ENCODE measurements around the gene DNLZ. TPM values are rescaled to one million over a fixed set of nuclear protein-coding genes. Genes with fewer than 3 reads are reported as not detected.

The DNLZ gene
- polyA plus RNA-seq, 1 donor from 2014 or later, result 23.6 TPM

- Histone ChIP-seq H3K36me3 (ENCODE audit: insufficient read depth, low read length) (no peaks in the 10 kb centered on the region), H3K4me2 (ENCODE audit: low read length) (no peak overlapping the region), H3K9me2 (ENCODE audit: insufficient read depth, low read length) (no peaks in the 10 kb centered on the region), H3F3A (ENCODE audit: insufficient read depth, low read length, poor library complexity, severe bottlenecking) (no peaks in the 10 kb centered on the region), H3K4me3 (ENCODE audit: low read length) (no peak overlapping the region), H3K27ac (ENCODE audit: low read length) (no peak overlapping the region), H4K20me1 (ENCODE audit: insufficient read depth) (no peaks in the 10 kb centered on the region), H3K79me2 (replicated peaks; ENCODE audit: insufficient read depth, low read length) (no peaks in the 10 kb centered on the region), H3K27me3 (ENCODE audit: insufficient read depth, low read depth, low read length) (no peaks in the 10 kb centered on the region), H3K9me3 (ENCODE audit: low read length) (no peaks in the 10 kb centered on the region), H2AFZ (ENCODE audit: low read depth, low read length) (no peak overlapping the region), H3K9ac (ENCODE audit: low read length) (no peak overlapping the region)
- TF ChIP-seq CTCF (IDR thresholded peaks at IDR 0.05; ENCODE audit: poor library complexity, severe bottlenecking), result no peak
- no peak for TF ChIP-seq REST (IDR thresholded peaks at IDR 0.05; ENCODE audit: borderline replicate concordance)
- TF ChIP-seq EZH2 (IDR thresholded peaks at IDR 0.05; ENCODE audit: borderline replicate concordance, insufficient read depth, low read length, poor library complexity, severe bottlenecking), result no peak
- no peak for TF ChIP-seq MXI1 (conservative IDR thresholded peaks at IDR 0.05; ENCODE audit: poor library complexity, severe bottlenecking)
- no peak for TF ChIP-seq RAD21 (conservative IDR thresholded peaks at IDR 0.05)
- TF ChIP-seq EP300 (conservative IDR thresholded peaks at IDR 0.05; ENCODE audit: poor library complexity, severe bottlenecking), result no peak
- no peak for TF ChIP-seq POLR2AphosphoS5 (IDR thresholded peaks at IDR 0.05)
- TF ChIP-seq SMC3 (conservative IDR thresholded peaks at IDR 0.05; ENCODE audit: poor library complexity), result no peak
- no peak for TF ChIP-seq TAF1 (IDR thresholded peaks at IDR 0.05; ENCODE audit: low read depth)
Measured at GRCh38 chr9:136372561-136373299, 9.2 kb upstream of the DNLZ start.

DNA sequence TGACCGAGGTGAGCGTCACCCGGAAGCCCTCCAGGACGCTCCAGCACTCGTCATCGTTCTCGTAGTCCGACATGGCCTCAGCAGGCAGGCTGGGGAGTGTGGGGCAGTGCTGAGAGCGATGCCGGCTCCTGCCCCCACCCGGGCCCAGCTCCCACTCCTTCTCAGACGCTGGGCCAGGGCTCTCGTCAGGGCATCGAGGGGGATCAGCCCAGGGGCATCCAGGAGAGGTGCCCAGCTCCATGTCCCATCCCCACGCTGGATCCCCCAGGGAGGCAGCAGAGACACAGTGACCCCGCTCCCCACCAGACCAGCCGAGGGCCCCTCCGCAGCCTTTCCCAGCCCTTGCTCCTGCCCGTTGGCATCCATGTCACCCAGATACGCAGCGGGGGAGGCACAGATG, 8.5 kb upstream of the DNLZ start:
- no peaks in the 10 kb centered on the region for H3K9me3 ChIP-seq (ENCODE audit: low read length)
- H3K27ac ChIP-seq (ENCODE audit: low read length), result no peak overlapping the region
- no peaks in the 10 kb centered on the region for H3K79me2 ChIP-seq (replicated peaks; ENCODE audit: insufficient read depth, low read length)
- no peaks in the 10 kb centered on the region for H3K9me2 ChIP-seq (ENCODE audit: insufficient read depth, low read length)
- no peak overlapping the region for H2AFZ ChIP-seq (ENCODE audit: low read depth, low read length)
- no peaks in the 10 kb centered on the region for H4K20me1 ChIP-seq (ENCODE audit: insufficient read depth)
- no peaks in the 10 kb centered on the region for H3K36me3 ChIP-seq (ENCODE audit: insufficient read depth, low read length)
- TF ChIP-seq MXI1 (conservative IDR thresholded peaks at IDR 0.05; ENCODE audit: poor library complexity, severe bottlenecking) (no peak), EZH2 (IDR thresholded peaks at IDR 0.05; ENCODE audit: borderline replicate concordance, insufficient read depth, low read length, poor library complexity, severe bottlenecking) (no peak), POLR2AphosphoS5 (IDR thresholded peaks at IDR 0.05) (no peak), RAD21 (conservative IDR thresholded peaks at IDR 0.05) (no peak), TAF1 (IDR thresholded peaks at IDR 0.05; ENCODE audit: low read depth) (no peak), CTCF (IDR thresholded peaks at IDR 0.05; ENCODE audit: poor library complexity, severe bottlenecking) (no peak), REST (IDR thresholded peaks at IDR 0.05; ENCODE audit: borderline replicate concordance) (no peak), SMC3 (conservative IDR thresholded peaks at IDR 0.05; ENCODE audit: poor library complexity) (no peak), EP300 (conservative IDR thresholded peaks at IDR 0.05; ENCODE audit: poor library complexity, severe bottlenecking) (no peak)
- no peaks in the 10 kb centered on the region for H3K27me3 ChIP-seq (ENCODE audit: insufficient read depth, low read depth, low read length)
- H3K4me3 ChIP-seq (ENCODE audit: low read length), result no peak overlapping the region
- H3F3A ChIP-seq (ENCODE audit: insufficient read depth, low read length, poor library complexity, severe bottlenecking), result no peaks in the 10 kb centered on the region
- no peak overlapping the region for H3K9ac ChIP-seq (ENCODE audit: low read length)
- no peak overlapping the region for H3K4me2 ChIP-seq (ENCODE audit: low read length)

Data from neural cell (in vitro differentiated cells).